HepG2 (cell line): Measurements from ENCODE around the gene EPHX1. TPM values are rescaled to one million over a fixed set of nuclear protein-coding genes. Genes with fewer than 3 reads are reported as not detected.
A peak's percentile ranks its signal among the peaks of the same experiment; 100 is the strongest.

Experiments used
- CBX5 ChIP-seq: sonication (generic); formaldehyde crosslinking; IDR thresholded peaks from 2 replicates; pipeline ENCODE4 v1.4.0; 2020; ENCODE audit warnings: missing genetic modification reagents, borderline replicate concordance
- DNMT1 ChIP-seq: sonication (generic); formaldehyde crosslinking; IDR thresholded peaks from 2 replicates; pipeline ENCODE4 v1.5.1; 2020; ENCODE audit warnings: mild to moderate bottlenecking, missing genetic modification reagents
- ETS1 ChIP-seq: sonication (generic); formaldehyde crosslinking; IDR thresholded peaks from 2 replicates; pipeline ENCODE4 v1.4.0; 2020; ENCODE audit warnings: missing genetic modification reagents
- ETV6 ChIP-seq: sonication (generic); formaldehyde crosslinking; conservative IDR thresholded peaks from 2 replicates; pipeline ENCODE4 v1.4.0; 2020; ENCODE audit warnings: missing genetic modification reagents
- FOXA3 ChIP-seq: IDR thresholded peaks from 2 replicates; pipeline ENCODE4 v1.6.1; 2016; ENCODE audit warnings: missing genetic modification reagents, missing compliant biosample characterization
- HNF1B ChIP-seq: sonication (generic); formaldehyde crosslinking; IDR thresholded peaks from 2 replicates; pipeline ENCODE4 v1.5.1; 2020; ENCODE audit warnings: mild to moderate bottlenecking, moderate library complexity, missing genetic modification reagents
- HNF4G ChIP-seq, 2 experiments: sonication (generic) in 1 of 2; formaldehyde crosslinking in 1 of 2; IDR thresholded peaks; 2 replicates each; pipeline versions ENCODE4 v1.4.0 to v1.6.1; 2011 to 2020; ENCODE audit warnings: borderline replicate concordance in 2 of 2, low read depth in 2 of 2, mild to moderate bottlenecking in 2 of 2, low read length in 1 of 2, missing genetic modification reagents in 1 of 2, moderate library complexity in 1 of 2
- HOXA7 ChIP-seq: sonication (generic); formaldehyde crosslinking; IDR thresholded peaks from 2 replicates; pipeline ENCODE4 v1.8.1; 2022; ENCODE audit warnings: mild to moderate bottlenecking, missing genetic modification reagents, moderate library complexity
- KAT7 ChIP-seq: IDR thresholded peaks from 2 replicates; pipeline ENCODE4 v1.6.1; 2018; ENCODE audit warnings: borderline replicate concordance, missing compliant biosample characterization
- KMT2B ChIP-seq: IDR thresholded peaks from 2 replicates; pipeline ENCODE4 v1.6.1; 2016; ENCODE audit warnings: missing genetic modification reagents, missing compliant biosample characterization
- NCOA1 ChIP-seq: sonication (generic); formaldehyde crosslinking; IDR thresholded peaks from 2 replicates; pipeline ENCODE4 v1.9.0; 2021; ENCODE audit warnings: missing genetic modification reagents
- RXRA ChIP-seq: sonication (generic); formaldehyde crosslinking; IDR thresholded peaks from 2 replicates; pipeline ENCODE4 v1.5.1; 2020; ENCODE audit warnings: missing genetic modification reagents
- SIX4 ChIP-seq: sonication (generic); formaldehyde crosslinking; IDR thresholded peaks from 2 replicates; pipeline ENCODE4 v1.4.0; 2020; ENCODE audit warnings: missing genetic modification reagents
- TRAFD1 ChIP-seq: sonication (generic); formaldehyde crosslinking; IDR thresholded peaks from 2 replicates; pipeline ENCODE4 v1.5.1; 2020; ENCODE audit warnings: missing genetic modification reagents, mild to moderate bottlenecking, borderline replicate concordance
- ZMAT5 ChIP-seq: sonication (generic); formaldehyde crosslinking; IDR thresholded peaks from 2 replicates; pipeline ENCODE4 v1.5.0; 2020; ENCODE audit warnings: mild to moderate bottlenecking, low read depth, missing genetic modification reagents, borderline replicate concordance
- ZNF230 ChIP-seq: sonication (generic); formaldehyde crosslinking; IDR thresholded peaks from 2 replicates; pipeline ENCODE4 v1.4.0; 2020; ENCODE audit warnings: mild to moderate bottlenecking, missing genetic modification reagents
- ZNF24 ChIP-seq: fragments of 450-650 bp; IDR thresholded peaks from 2 replicates; pipeline ENCODE4 v1.6.1; 2017; ENCODE audit warnings: antibody characterized with exemption, mild to moderate bottlenecking
- ZNF326 ChIP-seq: sonication (generic); formaldehyde crosslinking; IDR thresholded peaks from 2 replicates; pipeline ENCODE4 v1.4.0; 2020; ENCODE audit warnings: missing genetic modification reagents, borderline replicate concordance
- ZNF556 ChIP-seq: sonication (generic); formaldehyde crosslinking; IDR thresholded peaks from 2 replicates; pipeline ENCODE4 v1.4.0; 2020; ENCODE audit warnings: mild to moderate bottlenecking, missing genetic modification reagents, borderline replicate concordance
- ZNF644 ChIP-seq: IDR thresholded peaks from 2 replicates; pipeline ENCODE4 v1.6.1; 2016; ENCODE audit warnings: low read depth
- ZNF670 ChIP-seq: sonication (generic); formaldehyde crosslinking; IDR thresholded peaks from 2 replicates; pipeline ENCODE4 v1.8.0; 2022; ENCODE audit warnings: mild to moderate bottlenecking, missing genetic modification reagents, borderline replicate concordance
- ZNF713 ChIP-seq: sonication (generic); formaldehyde crosslinking; IDR thresholded peaks from 2 replicates; pipeline ENCODE4 v1.4.0; 2020; ENCODE audit warnings: mild to moderate bottlenecking, missing genetic modification reagents
- ZNF746 ChIP-seq: sonication (generic); formaldehyde crosslinking; IDR thresholded peaks from 2 replicates; pipeline ENCODE4 v1.8.0; 2022; ENCODE audit warnings: mild to moderate bottlenecking, missing genetic modification reagents
- ZNF775 ChIP-seq: sonication (generic); formaldehyde crosslinking; IDR thresholded peaks from 2 replicates; pipeline ENCODE4 v1.4.0; 2020; ENCODE audit warnings: missing genetic modification reagents, mild to moderate bottlenecking, moderate library complexity, borderline replicate concordance
- ZNF776 ChIP-seq: sonication (generic); formaldehyde crosslinking; IDR thresholded peaks from 2 replicates; pipeline ENCODE4 v1.4.0; 2020; ENCODE audit warnings: mild to moderate bottlenecking, missing genetic modification reagents
- ZZZ3 ChIP-seq: sonication (generic); formaldehyde crosslinking; IDR thresholded peaks from 2 replicates; pipeline ENCODE4 v1.4.0; 2020; ENCODE audit warnings: missing genetic modification reagents, mild to moderate bottlenecking, borderline replicate concordance
- polyA plus RNA-seq, 8 experiments: library from polyadenylated mRNA; depleted of rRNA in 3 of 8; stranded (reverse) in 7 of 8; unstranded in 1 of 8; fragments of >200 nt; fragmentation: Illumina TruSeq in 4 of 8; extraction: Trizol in 4 of 8; gene quantifications; 2 replicates each; pipeline versions ENCODE4 v1.2.1 to v1.2.3, GENCODE V29; 2011 to 2016; ENCODE audit warnings: low read depth in 4 of 8, missing spikeins in 1 of 8, mixed read lengths in 1 of 8; ENCODE audit not compliant: insufficient read depth in 1 of 8
- total RNA-seq, 5 experiments: library from RNA; depleted of rRNA; stranded (reverse); fragments of >200 nt; fragmentation: Illumina TruSeq; extraction: Trizol; gene quantifications; 2 replicates each; pipeline ENCODE4 v1.2.3, GENCODE V29; 2016; ENCODE audit warnings: low read depth in 1 of 5

EPHX1 gene
- total and polyA plus RNA-seq, 2 of the 13 experiments (the other 11 are each of a cell fraction or from before 2014, with no cell fraction given) = 27.7 to 36.5 TPM

- peak; percentile 69 for TF ChIP-seq HNF1B (CRISPR knock-in tag)
- TF ChIP-seq ZNF775 = no peak
- no peak for TF ChIP-seq TRAFD1 (CRISPR knock-in tag)
- TF ChIP-seq FOXA3 = peak; percentile 72
- TF ChIP-seq ZNF326 = no peak
- TF ChIP-seq KMT2B (CRISPR knock-in tag) = peak; percentile 29; the same call in 1 of the 2 replicates
- TF ChIP-seq ZNF746 (CRISPR knock-in tag) = peak; percentile 20; the same call in 1 of the 2 replicates
- no peak for TF ChIP-seq ZNF776 (CRISPR knock-in tag)
- no peak for TF ChIP-seq ZNF713
- no peak; the same call in 1 of the 2 replicates for TF ChIP-seq KAT7 (CRISPR knock-in tag)
- no peak for TF ChIP-seq ZNF24
- peak; percentile 90 for TF ChIP-seq NCOA1 (CRISPR knock-in tag)
- no peak; the same call in 1 of the 2 replicates for TF ChIP-seq SIX4 (CRISPR knock-in tag)
- no peak for TF ChIP-seq ETS1 (CRISPR knock-in tag)
- peak; percentile 47; the same call in 1 of the 2 replicates for TF ChIP-seq CBX5
- TF ChIP-seq ZNF644 (CRISPR knock-in tag) = peak; percentile 57; the same call in 1 of the 2 replicates
- no peak for TF ChIP-seq ZNF230 (CRISPR knock-in tag)
- no peak for TF ChIP-seq ETV6
- TF ChIP-seq HOXA7 (CRISPR knock-in tag) = no peak
- no peak for TF ChIP-seq DNMT1 (CRISPR knock-in tag)
- no peak for TF ChIP-seq ZZZ3 (CRISPR knock-in tag)
- TF ChIP-seq HNF4G (IDR thresholded peaks at IDR 0.05; ENCODE audit: borderline replicate concordance, low read depth, low read length) = peak; percentile 82
- no peak for TF ChIP-seq HNF4G (CRISPR knock-in tag; IDR thresholded peaks at IDR 0.05; ENCODE audit: borderline replicate concordance, low read depth)
- no peak for TF ChIP-seq ZMAT5 (CRISPR knock-in tag)
- TF ChIP-seq ZNF556 (CRISPR knock-in tag) = no peak
- TF ChIP-seq RXRA (CRISPR knock-in tag) = peak; percentile 76; the same call in 1 of the 2 replicates
- TF ChIP-seq ZNF670 (CRISPR knock-in tag) = no peak
These were observed 15.2 kb downstream of the EPHX1 start (continued) for GRCh38 chr1:225825078-225825477.
